Measurements from ENCODE around the gene ANKRD52. TPM values are rescaled to one million over a fixed set of nuclear protein-coding genes. Genes with fewer than 3 reads are reported as not detected.

ANKRD52 gene
- total RNA-seq, 2 experiments from 2014 or later, result 23.9 to 30.8 TPM

- ChIA-PET POLR2A (interaction anchor here (0.6 to 2.7 kb wide), 4 partner anchors 10 to 384 kb away, joined by 3 to 19 read pairs (median 4); partner anchors contain the start of genes PA2G4 and RNF41), CTCF (no interaction called here)
- peaks cover 27% of the 10 kb centered on the region for H3K4me1 ChIP-seq (ENCODE audit: insufficient read depth, low read length)
- no peak for DNase-seq
- no peak for ATAC-seq (ENCODE audit: poor library complexity)
- intact Hi-C loops (cut with DNase I, micrococcal nuclease), result loop anchor here (2.0 to 5.0 kb wide), 4 partner anchors 32 to 214 kb away; partner anchors contain the start of genes NABP2 (in 2 of the 2), RNF41 (in 1 of the 2) and RPS26 (in 1 of the 2)
- TF ChIP-seq CTCF (IDR thresholded peaks at IDR 0.05), result no peak
- no peaks in the 10 kb centered on the region for H3K9me3 Mint-ChIP-seq
- H3K27ac Mint-ChIP-seq, result peak overlapping the region; percentile 39
- peaks cover 55% of the 10 kb centered on the region for H3K36me3 ChIP-seq (ENCODE audit: insufficient read depth, low read length)
- no peak overlapping the region for H3K27ac ChIP-seq (ENCODE audit: low read depth in 1 of 2, low read length in 2 of 2)
- H3K4me3 Mint-ChIP-seq, result peak overlapping the region; percentile 87
- no peaks in the 10 kb centered on the region for H3K27me3 ChIP-seq (ENCODE audit: control insufficient read depth in 1 of 2, insufficient read depth in 2 of 2, low read length in 2 of 2)
- no peaks in the 10 kb centered on the region for H3K9me3 ChIP-seq (ENCODE audit: control insufficient read depth in 1 of 2, insufficient read depth in 1 of 2, low read length in 2 of 2)
- H3K36me3 Mint-ChIP-seq (ENCODE audit: low read depth), result peaks cover 49% of the 10 kb centered on the region
- no peak overlapping the region for H3K4me3 ChIP-seq (ENCODE audit: low read length)
- peaks cover 20% of the 10 kb centered on the region for H3K4me1 Mint-ChIP-seq (ENCODE audit: low read depth)
- H3K27me3 Mint-ChIP-seq, result no peaks in the 10 kb centered on the region
Measured at GRCh38 chr12:56256326-56256960, 1.7 kb downstream of the ANKRD52 start.

- no peaks in the 10 kb centered on the region for H3K9me3 ChIP-seq (ENCODE audit: control insufficient read depth in 1 of 2, insufficient read depth in 1 of 2, low read length in 2 of 2)
- Mint-ChIP-seq H3K4me1 (ENCODE audit: low read depth) (peaks cover 20% of the 10 kb centered on the region), H3K36me3 (ENCODE audit: low read depth) (peaks cover 53% of the 10 kb centered on the region), H3K9me3 (no peaks in the 10 kb centered on the region), H3K4me3 (peak overlapping the region; percentile 40), H3K27me3 (no peaks in the 10 kb centered on the region), H3K27ac (no peak overlapping the region)
- intact Hi-C loops (cut with DNase I, micrococcal nuclease), result loop anchor here (2.0 to 5.0 kb wide), 4 partner anchors 31 to 213 kb away; partner anchors contain the start of genes NABP2 (in 2 of the 2), RNF41 (in 1 of the 2) and RPS26 (in 1 of the 2)
- H3K4me1 ChIP-seq (ENCODE audit: insufficient read depth, low read length), result peaks cover 27% of the 10 kb centered on the region
- TF ChIP-seq CTCF (IDR thresholded peaks at IDR 0.05), result no peak
- CTCF ChIA-PET, result no interaction called here
- no peak overlapping the region for H3K4me3 ChIP-seq (ENCODE audit: low read length)
- ATAC-seq (ENCODE audit: poor library complexity) (no peak), DNase-seq (no peak)
- H3K36me3 ChIP-seq (ENCODE audit: insufficient read depth, low read length), result peaks cover 61% of the 10 kb centered on the region
- POLR2A ChIA-PET, result interaction anchor here (1.5 to 1.6 kb wide), 2 partner anchors 10 to 152 kb away, joined by 3 to 5 read pairs; partner anchors contain the start of gene PA2G4
- H3K27ac ChIP-seq (ENCODE audit: low read depth in 1 of 2, low read length in 2 of 2), result no peak overlapping the region
- no peaks in the 10 kb centered on the region for H3K27me3 ChIP-seq (ENCODE audit: control insufficient read depth in 1 of 2, insufficient read depth in 2 of 2, low read length in 2 of 2)
Measured at GRCh38 chr12:56255671-56256070, 2.5 kb downstream of the ANKRD52 start.

- peaks cover 65% of the 10 kb centered on the region for H3K36me3 Mint-ChIP-seq (ENCODE audit: low read depth)
- no peaks in the 10 kb centered on the region for H3K9me3 ChIP-seq (ENCODE audit: control insufficient read depth in 1 of 2, insufficient read depth in 1 of 2, low read length in 2 of 2)
- ChIA-PET POLR2A (no interaction called here), CTCF (no interaction called here)
- no peaks in the 10 kb centered on the region for H3K27me3 ChIP-seq (ENCODE audit: control insufficient read depth in 1 of 2, insufficient read depth in 2 of 2, low read length in 2 of 2)
- no peak overlapping the region for H3K27ac Mint-ChIP-seq
- DNase-seq (no peak), ATAC-seq (ENCODE audit: poor library complexity) (no peak)
- peaks cover 85% of the 10 kb centered on the region for H3K36me3 ChIP-seq (ENCODE audit: insufficient read depth, low read length)
- intact Hi-C loops (cut with DNase I, micrococcal nuclease), result no loop called here
- no peaks in the 10 kb centered on the region for H3K27me3 Mint-ChIP-seq
- no peak for TF ChIP-seq CTCF (IDR thresholded peaks at IDR 0.05)
- H3K4me3 Mint-ChIP-seq, result no peak overlapping the region
- no peaks in the 10 kb centered on the region for H3K9me3 Mint-ChIP-seq
- H3K27ac ChIP-seq (ENCODE audit: low read depth in 1 of 2, low read length in 2 of 2), result no peak overlapping the region
- H3K4me1 ChIP-seq (ENCODE audit: insufficient read depth, low read length), result peaks cover 18% of the 10 kb centered on the region
- H3K4me3 ChIP-seq (ENCODE audit: low read length), result no peak overlapping the region
- H3K4me1 Mint-ChIP-seq (ENCODE audit: low read depth), result peaks cover 12% of the 10 kb centered on the region
Measured at GRCh38 chr12:56253091-56253490, 5.1 kb downstream of the ANKRD52 start.
